ENCODE results near the gene AIDA. TPM values are rescaled to one million over a fixed set of nuclear protein-coding genes. Genes with fewer than 3 reads are reported as not detected.

Gene AIDA
- total RNA-seq, 2 experiments from 2014 or later, result 9.0 to 24.1 TPM

DNA sequence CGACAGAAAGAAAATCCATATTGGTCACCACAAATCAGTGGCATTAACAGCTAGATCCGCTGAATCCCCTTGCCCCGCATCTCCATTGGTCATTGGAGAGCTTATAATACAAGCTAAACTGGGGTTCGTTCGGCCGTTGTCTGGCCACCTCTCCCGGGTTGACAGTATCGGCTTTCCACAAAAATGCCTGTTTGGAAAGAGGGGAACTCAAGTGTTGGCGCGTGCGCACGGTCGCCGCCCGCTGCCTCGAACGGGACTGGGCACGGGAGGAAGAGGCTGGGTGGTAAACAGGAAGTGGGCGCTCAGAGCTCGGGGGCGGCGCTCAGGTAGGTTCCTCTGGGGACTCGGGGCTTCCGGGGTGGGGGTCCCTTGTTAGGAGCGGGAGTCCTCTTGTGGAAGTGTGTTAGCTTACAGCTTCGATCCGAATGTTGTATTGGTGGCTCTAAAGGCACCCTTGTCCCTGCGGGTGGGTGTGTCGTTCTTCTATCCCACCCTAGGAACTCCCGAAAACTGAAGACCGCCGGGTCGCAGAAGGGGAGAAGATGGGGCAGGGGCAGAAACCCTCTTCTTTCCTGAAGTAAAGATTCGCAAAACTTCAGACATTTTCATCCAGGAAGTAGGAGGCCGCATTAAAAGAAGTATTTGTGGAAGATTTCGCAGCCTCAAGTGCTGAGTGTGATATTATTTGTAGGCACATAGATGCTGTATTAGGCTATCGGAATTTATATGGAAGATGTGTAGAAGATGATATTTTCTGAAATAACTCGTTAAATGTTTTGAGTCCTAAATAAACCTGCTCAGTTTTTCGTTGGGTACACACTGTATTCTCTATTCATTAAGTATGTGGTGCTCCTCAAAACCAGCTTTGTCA is 1.0 kb upstream of the AIDA start:
- peaks cover 30% of the 10 kb centered on the region for H3K36me3 ChIP-seq (ENCODE audit: insufficient read depth, low read length)
- TF ChIP-seq, protein P1, sequence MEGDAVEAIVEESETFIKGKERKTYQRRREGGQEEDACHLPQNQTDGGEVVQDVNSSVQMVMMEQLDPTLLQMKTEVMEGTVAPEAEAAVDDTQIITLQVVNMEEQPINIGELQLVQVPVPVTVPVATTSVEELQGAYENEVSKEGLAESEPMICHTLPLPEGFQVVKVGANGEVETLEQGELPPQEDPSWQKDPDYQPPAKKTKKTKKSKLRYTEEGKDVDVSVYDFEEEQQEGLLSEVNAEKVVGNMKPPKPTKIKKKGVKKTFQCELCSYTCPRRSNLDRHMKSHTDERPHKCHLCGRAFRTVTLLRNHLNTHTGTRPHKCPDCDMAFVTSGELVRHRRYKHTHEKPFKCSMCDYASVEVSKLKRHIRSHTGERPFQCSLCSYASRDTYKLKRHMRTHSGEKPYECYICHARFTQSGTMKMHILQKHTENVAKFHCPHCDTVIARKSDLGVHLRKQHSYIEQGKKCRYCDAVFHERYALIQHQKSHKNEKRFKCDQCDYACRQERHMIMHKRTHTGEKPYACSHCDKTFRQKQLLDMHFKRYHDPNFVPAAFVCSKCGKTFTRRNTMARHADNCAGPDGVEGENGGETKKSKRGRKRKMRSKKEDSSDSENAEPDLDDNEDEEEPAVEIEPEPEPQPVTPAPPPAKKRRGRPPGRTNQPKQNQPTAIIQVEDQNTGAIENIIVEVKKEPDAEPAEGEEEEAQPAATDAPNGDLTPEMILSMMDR (conservative IDR thresholded peaks at IDR 0.05; ENCODE audit: low read length), result peak; percentile 58
- TF ChIP-seq EZH2phosphoT487 (IDR thresholded peaks at IDR 0.05; ENCODE audit: borderline replicate concordance, low read depth, low read length), result no peak
- CTCF ChIA-PET (ENCODE audit: unreplicated experiment), result no interaction called here
- no peaks in the 10 kb centered on the region for H3K9me2 ChIP-seq (ENCODE audit: insufficient read depth, low read length)
- BruUV-seq (replicated peaks), result TSS peak; percentile 79
- H3K4me1 ChIP-seq (ENCODE audit: insufficient read depth, low read length, poor library complexity, severe bottlenecking), result peaks cover 17% of the 10 kb centered on the region
- peak overlapping the region; percentile 85 for H3K4me2 ChIP-seq (ENCODE audit: low read length)
- peaks cover 31% of the 10 kb centered on the region for H3K79me2 ChIP-seq (ENCODE audit: insufficient read depth, low read depth, low read length)
- no peaks in the 10 kb centered on the region for H4K20me1 ChIP-seq (ENCODE audit: insufficient read depth, low read length)
- peak overlapping the region; percentile 95 for H3K27ac ChIP-seq (ENCODE audit: low read depth, low read length, poor library complexity, severe bottlenecking)
- peak overlapping the region; percentile 98 for H3K4me3 ChIP-seq (ENCODE audit: low read depth, low read length, poor library complexity, severe bottlenecking)
- POLR2A ChIA-PET, result interaction anchor here (0.6 to 2.8 kb wide), 18 partner anchors 8 to 970 kb away, joined by 3 to 13 read pairs (median 3); partner anchors contain the start of gene TAF1A
- peak; percentile 97 for DNase-seq (ENCODE audit: low spot score)
- H2AFZ ChIP-seq (ENCODE audit: low read length), result peak overlapping the region; percentile 99
- intact Hi-C loops (cut with micrococcal nuclease; ENCODE audit: unreplicated experiment), result loop anchor here (2.0 to 10.0 kb wide), 3 partner anchors 19 to 971 kb away; partner anchors contain the start of gene DUSP10
- H3K9me3 ChIP-seq (ENCODE audit: low read length), result no peaks in the 10 kb centered on the region

DNA sequence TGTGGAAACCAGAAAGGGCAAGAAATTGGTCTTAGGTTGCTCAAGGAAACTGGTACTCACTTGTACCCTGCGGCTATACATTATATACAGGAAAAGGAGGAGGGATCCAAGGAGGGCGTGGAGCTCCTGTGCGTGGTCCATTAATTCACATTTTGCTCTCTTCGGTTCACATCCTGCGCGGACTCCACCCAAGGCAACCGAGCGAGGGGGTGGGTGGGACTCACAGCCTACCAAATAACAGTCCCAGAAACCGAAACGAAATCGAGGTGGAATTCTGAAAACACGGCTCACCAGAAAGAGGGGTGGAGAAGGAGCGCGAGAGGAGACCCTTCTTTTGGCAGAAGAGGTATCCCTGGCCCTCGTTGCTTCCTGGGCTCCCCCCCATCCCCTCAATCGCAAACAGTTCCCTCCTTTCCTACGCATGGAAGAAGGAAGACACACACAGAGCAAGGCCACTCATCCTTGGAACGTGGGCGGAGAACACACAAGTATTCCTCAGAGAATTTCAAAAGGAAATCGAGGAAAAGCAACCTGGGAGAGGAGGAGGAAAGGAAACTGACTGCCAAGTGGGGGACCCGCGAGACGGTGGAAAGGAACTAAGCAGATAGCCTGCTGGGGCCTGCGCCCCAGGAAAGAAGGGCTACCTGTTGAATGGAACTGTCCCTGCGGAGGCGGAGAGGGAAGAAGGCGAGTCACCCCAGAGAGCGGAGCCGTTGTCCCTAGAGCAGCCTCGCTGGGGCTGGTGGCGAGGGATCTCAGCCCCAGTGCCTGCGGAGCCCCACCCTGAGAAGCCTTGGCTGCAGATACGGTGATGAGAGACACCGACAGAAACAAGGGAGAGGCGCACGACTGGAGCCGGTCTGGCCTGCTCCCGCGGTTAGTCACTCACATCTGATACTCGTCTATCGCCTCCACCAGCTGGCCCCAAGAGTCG is 705 bp downstream of the AIDA start:
- TF ChIP-seq EZH2phosphoT487 (IDR thresholded peaks at IDR 0.05; ENCODE audit: borderline replicate concordance, low read depth, low read length), result no peak
- TF ChIP-seq, protein P1 (conservative IDR thresholded peaks at IDR 0.05; ENCODE audit: low read length), result no peak
- H3K9me2 ChIP-seq (ENCODE audit: insufficient read depth, low read length), result no peaks in the 10 kb centered on the region
- H3K27ac ChIP-seq (ENCODE audit: low read depth, low read length, poor library complexity, severe bottlenecking), result peak overlapping the region; percentile 51
- peak overlapping the region; percentile 96 for H3K4me2 ChIP-seq (ENCODE audit: low read length)
- ChIA-PET POLR2A (interaction anchor here (0.6 to 1.9 kb wide), 6 partner anchors 9 to 122 kb away, joined by 3 to 13 read pairs (median 4); partner anchors contain the start of gene TAF1A), CTCF (ENCODE audit: unreplicated experiment) (interaction anchor here (0.6 kb wide), 1 partner anchor 252 kb away, joined by 3 read pairs; no protein-coding TSS in a partner anchor)
- H4K20me1 ChIP-seq (ENCODE audit: insufficient read depth, low read length), result no peaks in the 10 kb centered on the region
- intact Hi-C loops (cut with micrococcal nuclease; ENCODE audit: unreplicated experiment), result loop anchor here (1.0 to 10.0 kb wide), 4 partner anchors 21 to 969 kb away; partner anchors contain the start of gene DUSP10
- peak; percentile 62 for DNase-seq (ENCODE audit: low spot score)
- H3K79me2 ChIP-seq (ENCODE audit: insufficient read depth, low read depth, low read length), result peaks cover 34% of the 10 kb centered on the region
- peaks cover 21% of the 10 kb centered on the region for H3K36me3 ChIP-seq (ENCODE audit: insufficient read depth, low read length)
- H3K9me3 ChIP-seq (ENCODE audit: low read length), result no peaks in the 10 kb centered on the region
- H2AFZ ChIP-seq (ENCODE audit: low read length), result peak overlapping the region; percentile 33
- TSS peak; percentile 69 for BruUV-seq (replicated peaks)
- H3K4me3 ChIP-seq (ENCODE audit: low read depth, low read length, poor library complexity, severe bottlenecking), result peak overlapping the region; percentile 98
- peaks cover 17% of the 10 kb centered on the region for H3K4me1 ChIP-seq (ENCODE audit: insufficient read depth, low read length, poor library complexity, severe bottlenecking)
